ENCODE measurements around the gene GPR158.

GRCh38 chr10:25294032-25294926 lies 119.5 kb downstream of the GPR158 start:
- TF ChIP-seq EZH2 (IDR thresholded peaks at IDR 0.05; ENCODE audit: borderline replicate concordance, low read depth, low read length, severe bottlenecking) (no peak), CTCF (IDR thresholded peaks at IDR 0.05; ENCODE audit: borderline replicate concordance, extremely low read depth, low read length, poor library complexity, severe bottlenecking) (no peak)
